HEK293 (cell line): ENCODE results near the gene HBEGF.

ENCODE experiments used
- CTCF ChIA-PET: fragments of 350-600 bp; formaldehyde crosslinking; extraction: SDS; loops from one replicate; lab custom pipeline; 2021; ENCODE audit warnings: antibody characterized with exemption; lab: Yijun Ruan, JAX
- POLR2A ChIA-PET: fragments of 300-600 bp; formaldehyde crosslinking; extraction: SDS; loops from one replicate; lab custom pipeline; 2020; ENCODE audit warnings: antibody characterized with exemption, inconsistent platforms; lab: Yijun Ruan, JAX
- H3K27ac ChIP-seq: fragments of 200-500 bp; sonication (Bioruptor generic); 2 replicates; pipeline ENCODE4 v1.5.1; 2014; ENCODE audit warnings: low read depth, low read length, control low read depth, inconsistent platforms; ENCODE audit errors: extremely low read depth
- H3K36me3 ChIP-seq, 2 experiments: fragments of 200-500 bp in 1 of 2; sonication (Bioruptor generic) in 1 of 2; 1 replicate in 1 of 2; 2 replicates in 1 of 2; pipeline ENCODE4 v1.5.1; 2014 to 2017; ENCODE audit warnings: inconsistent platforms in 2 of 2, low read length in 2 of 2; ENCODE audit not compliant: control insufficient read depth in 2 of 2, insufficient read depth in 1 of 2
- H3K4me1 ChIP-seq: fragments of 200-500 bp; sonication (Bioruptor generic); 2 replicates; pipeline ENCODE4 v1.5.1; 2014; ENCODE audit warnings: mild to moderate bottlenecking, low read length, inconsistent platforms; ENCODE audit not compliant: control insufficient read depth, insufficient read depth
- H3K4me3 ChIP-seq: 2 replicates; pipeline ENCODE4 v1.5.1; 2011; ENCODE audit warnings: low read depth, mild to moderate bottlenecking, control low read depth, low read length, moderate library complexity
- H3K9me3 ChIP-seq: fragments of 200-500 bp; sonication (Bioruptor generic); 2 replicates; pipeline ENCODE4 v1.5.1; 2014; ENCODE audit warnings: low read depth, low read length, inconsistent platforms; ENCODE audit not compliant: control insufficient read depth, insufficient read depth
- ATF2 ChIP-seq: fragments of 450-650 bp; formaldehyde crosslinking; IDR thresholded peaks from 2 replicates; pipeline ENCODE4 v1.5.1; 2016; ENCODE audit warnings: missing biosample characterization, missing genetic modification characterization, low read depth
- BCL11B ChIP-seq: fragments of 450-650 bp; formaldehyde crosslinking; IDR thresholded peaks from 2 replicates; pipeline ENCODE4 v1.5.1; 2016; ENCODE audit warnings: low read depth, missing biosample characterization, missing genetic modification characterization
- FEZF1 ChIP-seq: fragments of 450-650 bp; formaldehyde crosslinking; IDR thresholded peaks from 2 replicates; pipeline ENCODE4 v1.5.1; 2016; ENCODE audit warnings: missing biosample characterization, missing genetic modification characterization
- GFI1B ChIP-seq: fragments of 450-650 bp; formaldehyde crosslinking; IDR thresholded peaks from 2 replicates; pipeline ENCODE4 v1.5.1; 2016; ENCODE audit warnings: missing biosample characterization, missing genetic modification characterization
- OSR2 ChIP-seq: fragments of 450-650 bp; formaldehyde crosslinking; IDR thresholded peaks from 2 replicates; pipeline ENCODE4 v1.5.1; 2016; ENCODE audit warnings: missing biosample characterization, missing genetic modification characterization
- OVOL3 ChIP-seq: fragments of 450-650 bp; formaldehyde crosslinking; IDR thresholded peaks from 2 replicates; pipeline ENCODE4 v1.5.1; 2016; ENCODE audit warnings: missing biosample characterization, missing genetic modification characterization
- PRDM1 ChIP-seq: fragments of 450-650 bp; formaldehyde crosslinking; IDR thresholded peaks from 2 replicates; pipeline ENCODE4; 2016; ENCODE audit warnings: missing biosample characterization, missing genetic modification characterization
- PRDM6 ChIP-seq: fragments of 450-650 bp; formaldehyde crosslinking; IDR thresholded peaks from 2 replicates; pipeline ENCODE4 v1.5.1; 2017; ENCODE audit warnings: missing biosample characterization, missing genetic modification characterization
- SP7 ChIP-seq: fragments of 450-650 bp; formaldehyde crosslinking; IDR thresholded peaks from 2 replicates; pipeline ENCODE4 v1.5.1; 2016; ENCODE audit warnings: missing biosample characterization, missing genetic modification characterization
- WT1 ChIP-seq: fragments of 450-650 bp; formaldehyde crosslinking; IDR thresholded peaks from 2 replicates; pipeline ENCODE4 v1.5.1; 2016; ENCODE audit warnings: missing biosample characterization, missing genetic modification characterization
- YY1 ChIP-seq: fragments of 450-650 bp; formaldehyde crosslinking; IDR thresholded peaks from 2 replicates; pipeline ENCODE4 v1.5.1; 2018; ENCODE audit warnings: missing biosample characterization, missing genetic modification characterization
- ZBTB21 ChIP-seq: fragments of 450-650 bp; formaldehyde crosslinking; IDR thresholded peaks from 2 replicates; pipeline ENCODE4 v1.5.1; 2017; ENCODE audit warnings: missing biosample characterization, missing genetic modification characterization
- ZEB2 ChIP-seq: fragments of 450-650 bp; formaldehyde crosslinking; IDR thresholded peaks from 2 replicates; pipeline ENCODE4 v1.5.1; 2016; ENCODE audit warnings: missing biosample characterization, missing genetic modification characterization
- ZNF133 ChIP-seq: fragments of 450-650 bp; formaldehyde crosslinking; IDR thresholded peaks from 2 replicates; pipeline ENCODE4 v1.5.1; 2016; ENCODE audit warnings: missing biosample characterization, missing genetic modification characterization
- ZNF324 ChIP-seq: fragments of 450-650 bp; formaldehyde crosslinking; IDR thresholded peaks from 2 replicates; pipeline ENCODE4 v1.5.1; 2016; ENCODE audit warnings: missing biosample characterization, missing genetic modification characterization
- ZNF366 ChIP-seq: fragments of 450-650 bp; formaldehyde crosslinking; conservative IDR thresholded peaks from 2 replicates; pipeline ENCODE4 v1.5.1; 2016; ENCODE audit warnings: missing biosample characterization, missing genetic modification characterization
- ZNF621 ChIP-seq: fragments of 450-650 bp; formaldehyde crosslinking; IDR thresholded peaks from 2 replicates; pipeline ENCODE4 v1.5.1; 2017; ENCODE audit warnings: missing biosample characterization, missing genetic modification characterization
- ZNF629 ChIP-seq: fragments of 450-650 bp; formaldehyde crosslinking; IDR thresholded peaks from 2 replicates; pipeline ENCODE4 v1.5.1; 2017; ENCODE audit warnings: missing biosample characterization, missing genetic modification characterization
- ZNF660 ChIP-seq: fragments of 450-650 bp; IDR thresholded peaks from 2 replicates; pipeline ENCODE4 v1.5.1; 2018; ENCODE audit warnings: missing biosample characterization, mild to moderate bottlenecking, missing genetic modification characterization
- ZNF768 ChIP-seq: fragments of 450-650 bp; formaldehyde crosslinking; IDR thresholded peaks from 2 replicates; pipeline ENCODE4 v1.5.1; 2018; ENCODE audit warnings: missing biosample characterization, mild to moderate bottlenecking, missing genetic modification characterization
- ZNF776 ChIP-seq: fragments of 450-650 bp; formaldehyde crosslinking; IDR thresholded peaks from 2 replicates; pipeline ENCODE4 v1.5.0; 2017; ENCODE audit warnings: missing biosample characterization, missing genetic modification characterization, borderline replicate concordance
- ZXDB ChIP-seq: fragments of 450-650 bp; formaldehyde crosslinking; IDR thresholded peaks from 2 replicates; pipeline ENCODE4 v1.5.1; 2016; ENCODE audit warnings: missing biosample characterization, missing genetic modification characterization

Gene HBEGF

DNA sequence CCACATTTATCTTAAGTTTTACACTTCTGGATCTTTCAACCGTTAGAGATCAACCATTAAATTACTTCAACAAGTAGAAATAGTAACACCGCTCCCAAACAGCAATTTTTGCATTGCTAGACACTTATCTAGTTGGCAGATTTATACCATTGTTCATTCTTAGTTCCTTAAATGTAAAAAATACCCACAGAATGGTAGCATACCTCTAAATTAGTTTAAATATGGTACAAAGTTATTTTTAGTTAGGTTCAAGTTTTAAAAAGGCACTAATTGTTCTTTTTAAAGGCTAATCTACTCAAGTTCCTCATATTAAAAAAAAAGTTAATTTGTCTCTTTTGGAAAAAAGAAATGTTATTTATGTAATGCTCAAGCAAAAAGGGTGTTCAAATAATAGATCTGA lies 51.6 kb downstream of the HBEGF start:
- TF ChIP-seq ZNF324 (tag by site-specific recombination) (no peak), PRDM6 (tag by site-specific recombination) (peak; percentile 81)
- POLR2A ChIA-PET, result interaction anchor here (0.8 to 1.7 kb wide), 4 partner anchors 8 to 106 kb away, joined by 3 to 22 read pairs (median 4); partner anchors contain the start of genes ANKHD1 and HBEGF
- peaks cover 47% of the 10 kb centered on the region for H3K4me1 ChIP-seq

GRCh38 chr5:140293849-140294100 lies 52.6 kb downstream of the HBEGF start:
- TF ChIP-seq ZNF133 (tag by site-specific recombination) (no peak), FEZF1 (tag by site-specific recombination) (peak; percentile 49; the same call in 1 of the 2 replicates), PRDM6 (tag by site-specific recombination) (0 out of 2 replicates have a peak, but pooled peaks have one; percentile 37), BCL11B (tag by site-specific recombination) (no peak), PRDM1 (tag by site-specific recombination) (peak; percentile 75), ZNF660 (tag by site-specific recombination) (0 out of 2 replicates have a peak, but pooled peaks have one; percentile 7), ZNF776 (tag by site-specific recombination) (no peak)
- no peak overlapping the region for H3K4me3 ChIP-seq
- H3K27ac ChIP-seq, result no peak overlapping the region
- CTCF ChIA-PET, result interaction anchor here (0.5 to 1.8 kb wide), 4 partner anchors 47 to 425 kb away, joined by 3 to 6 read pairs (median 4); no protein-coding TSS in a partner anchor
- H3K36me3 ChIP-seq, result peaks cover 0 to 3% of the 10 kb centered on the region in 2 experiments; a peak in 1 of 3 replicates
- POLR2A ChIA-PET, result interaction anchor here (1.1 to 1.5 kb wide), 2 partner anchors 52 kb away, joined by 5 to 11 read pairs; partner anchors contain the start of gene HBEGF
- no peaks in the 10 kb centered on the region for H3K9me3 ChIP-seq
- H3K4me1 ChIP-seq, result peaks cover 44% of the 10 kb centered on the region

More for the DNA sequence above, 51.6 kb downstream of the HBEGF start:
- CTCF ChIA-PET, result interaction anchor here (0.6 to 1.1 kb wide), 5 partner anchors 19 to 57 kb away, joined by 3 to 5 read pairs (median 3); partner anchors contain the start of gene HBEGF
- H3K9me3 ChIP-seq, result no peaks in the 10 kb centered on the region
- H3K27ac ChIP-seq, result no peak overlapping the region
- no peak overlapping the region for H3K4me3 ChIP-seq
- peaks cover 0 to 5% of the 10 kb centered on the region in 2 experiments; a peak in 1 of 3 replicates for H3K36me3 ChIP-seq

GRCh38 chr5:140293091-140293848 lies 53.1 kb downstream of the HBEGF start:
- no peaks in the 10 kb centered on the region for H3K9me3 ChIP-seq
- H3K36me3 ChIP-seq, result no peaks in the 10 kb centered on the region; a peak in 1 of 3 replicates
- no peak overlapping the region for H3K4me3 ChIP-seq
- no peak overlapping the region for H3K27ac ChIP-seq
- CTCF ChIA-PET, result interaction anchor here (0.5 to 1.8 kb wide), 6 partner anchors 34 to 426 kb away, joined by 3 to 6 read pairs (median 4); no protein-coding TSS in a partner anchor
- POLR2A ChIA-PET, result interaction anchor here (1.5 kb wide), 1 partner anchor 53 kb away, joined by 11 read pairs; the partner anchor contains the start of gene HBEGF
- peaks cover 41% of the 10 kb centered on the region for H3K4me1 ChIP-seq
- 0 out of 2 replicates have a peak, but pooled peaks have one; percentile 51 for TF ChIP-seq GFI1B (tag by site-specific recombination)
- peak; percentile 64; the same call in 1 of the 2 replicates for TF ChIP-seq ZEB2
- no peak for TF ChIP-seq ZNF621
- TF ChIP-seq ATF2 (tag by site-specific recombination), result peak; percentile 97
- TF ChIP-seq ZXDB (tag by site-specific recombination), result no peak
- TF ChIP-seq OSR2, result peak; percentile 31; the same call in 1 of the 2 replicates
- peak; percentile 48; the same call in 1 of the 2 replicates for TF ChIP-seq ZNF366 (tag by site-specific recombination)
- TF ChIP-seq OVOL3 (tag by site-specific recombination), result no peak
- 0 out of 2 replicates have a peak, but pooled peaks have one; percentile 21 for TF ChIP-seq SP7
- TF ChIP-seq ZNF660 (tag by site-specific recombination), result peak; percentile 16; the same call in 1 of the 2 replicates
- TF ChIP-seq ZBTB21 (tag by site-specific recombination), result peak; percentile 70
- no peak for TF ChIP-seq ZNF768 (tag by site-specific recombination)
- TF ChIP-seq ZNF629 (tag by site-specific recombination), result peak; percentile 94
- peak; percentile 88 for TF ChIP-seq PRDM6 (tag by site-specific recombination)
- TF ChIP-seq YY1 (tag by site-specific recombination), result no peak
- peak; percentile 59; the same call in 1 of the 2 replicates for TF ChIP-seq WT1 (tag by site-specific recombination)
